GM19023 (cell line): ENCODE results near the gene SBNO2.
"Not testable (repeated sequence)": the region's sequence is repeated elsewhere in the genome, so short reads cannot be mapped to it uniquely, and the experiment has no call there.

Source experiments
- ATAC-seq: cut with Tn5 transposase; IDR thresholded peaks from one replicate; pipeline ENCODE4 v1.9.1; 2021; ENCODE audit warnings: mild to moderate bottlenecking, moderate library complexity; ENCODE audit not compliant: unreplicated experiment

SBNO2 gene

DNA sequence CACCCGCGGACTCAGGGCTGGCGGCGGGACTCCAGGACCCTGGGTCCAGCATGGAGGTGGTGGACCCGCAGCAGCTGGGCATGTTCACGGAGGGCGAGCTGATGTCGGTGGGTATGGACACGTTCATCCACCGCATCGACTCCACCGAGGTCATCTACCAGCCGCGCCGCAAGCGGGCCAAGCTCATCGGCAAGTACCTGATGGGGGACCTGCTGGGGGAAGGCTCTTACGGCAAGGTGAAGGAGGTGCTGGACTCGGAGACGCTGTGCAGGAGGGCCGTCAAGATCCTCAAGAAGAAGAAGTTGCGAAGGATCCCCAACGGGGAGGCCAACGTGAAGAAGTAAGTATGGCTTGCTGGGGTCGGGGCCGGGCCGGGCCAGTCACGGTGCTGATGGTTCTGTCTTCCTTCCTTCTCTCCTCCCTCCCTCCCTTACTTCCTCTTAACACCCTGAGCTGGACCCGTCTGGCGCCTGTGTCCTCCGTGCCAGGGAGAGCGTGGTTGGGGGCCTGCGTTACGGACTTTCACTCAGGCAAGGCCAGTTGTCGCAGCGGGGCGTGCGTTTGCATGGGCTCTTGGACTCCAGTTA is 32.9 kb upstream of the SBNO2 start:
- ATAC-seq, result no peak

- ATAC-seq, result no peak
These were observed 32.2 kb upstream of the SBNO2 start for GRCh38 chr19:1206150-1206863.

DNA sequence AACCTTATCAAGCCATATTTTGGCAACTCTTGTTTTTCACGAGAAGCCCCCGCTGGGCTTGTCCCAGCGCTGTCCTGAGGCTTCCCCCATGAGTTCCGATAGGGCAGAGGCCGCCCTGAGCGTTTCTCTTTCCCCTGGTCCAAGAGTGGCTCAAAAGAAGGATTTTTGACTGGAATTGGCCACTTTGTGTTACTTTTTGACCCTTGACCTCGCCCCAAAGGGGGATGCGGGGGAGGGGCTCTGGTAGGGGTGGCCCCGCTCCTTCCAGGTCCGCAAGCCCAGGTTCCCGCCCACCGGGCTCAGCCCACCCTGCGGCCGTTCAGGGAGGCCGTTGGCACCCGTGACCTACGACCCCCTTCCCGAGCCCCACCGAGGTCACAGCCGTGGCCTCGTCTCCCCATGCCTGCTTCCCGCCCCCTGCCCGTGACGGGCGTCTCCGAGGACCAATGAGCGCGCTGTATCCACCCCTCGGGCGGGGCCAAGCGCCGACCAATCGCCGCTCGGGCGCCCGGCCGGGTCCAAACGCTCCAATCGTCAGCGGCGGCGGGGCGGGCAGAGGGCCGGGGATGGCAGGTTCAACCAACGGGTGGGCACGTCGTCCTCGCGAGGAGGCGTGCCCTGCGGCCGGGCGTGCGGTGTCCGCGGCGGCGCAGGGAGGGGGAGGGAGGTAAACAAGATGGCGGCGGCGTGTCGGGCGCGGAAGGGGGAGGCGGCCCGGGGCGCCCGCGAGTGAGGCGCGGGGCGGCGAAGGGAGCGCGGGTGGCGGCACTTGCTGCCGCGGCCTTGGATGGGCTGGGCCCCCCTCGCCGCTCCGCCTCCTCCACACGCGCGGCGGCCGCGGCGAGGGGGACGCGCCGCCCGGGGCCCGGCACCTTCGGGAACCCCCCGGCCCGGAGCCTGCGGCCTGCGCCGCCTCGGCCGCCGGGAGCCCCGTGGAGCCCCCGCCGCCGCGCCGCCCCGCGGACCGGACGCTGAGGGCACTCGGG is 31.3 kb upstream of the SBNO2 start, which contains the start of gene STK11:
Gene STK11 (plus strand): TSS at position 665 of the 986 bp plus-strand sequence. CDS start 1,136 bp downstream, outside the sequence.
- ATAC-seq, result peak; percentile 93

DNA sequence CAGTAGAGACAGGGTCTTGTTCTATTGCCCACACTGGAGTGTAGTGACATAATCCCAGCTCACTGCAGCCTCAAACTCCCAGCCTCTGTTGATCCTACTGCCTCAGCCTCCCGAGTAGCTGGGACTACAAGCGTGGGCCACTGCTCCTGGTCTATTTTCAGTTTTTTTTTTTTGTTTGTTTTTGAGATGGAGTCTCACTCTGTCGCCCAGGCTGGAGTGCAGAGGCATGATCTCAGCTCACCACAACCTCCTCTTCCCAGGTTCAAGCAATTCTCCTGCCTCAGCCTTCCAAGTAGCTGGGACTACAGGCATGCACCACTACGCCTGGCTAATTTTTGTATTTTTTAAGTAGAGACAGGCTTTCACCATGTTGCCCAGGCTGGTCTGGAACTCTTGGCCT is 26.5 kb upstream of the SBNO2 start:
- not testable (repeated sequence) for ATAC-seq

DNA sequence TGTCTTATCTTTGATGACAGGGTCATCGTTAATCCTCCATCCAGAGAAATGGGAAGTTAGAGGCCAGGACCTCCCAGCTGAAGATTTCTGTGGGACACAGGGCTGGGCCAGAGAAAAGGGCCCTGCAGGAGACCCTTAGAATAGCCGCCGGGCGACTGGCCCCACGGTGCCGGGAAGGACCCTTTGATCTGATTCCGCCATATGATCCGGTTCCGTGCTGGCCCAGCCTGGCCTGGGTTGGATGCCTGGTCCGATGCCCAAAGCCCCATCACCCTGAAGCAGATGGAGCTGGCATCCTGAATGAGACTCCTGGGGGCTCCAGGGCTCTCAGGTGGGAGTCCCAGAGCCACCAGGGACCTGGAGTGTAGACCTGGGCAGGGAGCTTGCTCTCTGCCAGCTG is 25.5 kb upstream of the SBNO2 start:
- no peak for ATAC-seq

DNA sequence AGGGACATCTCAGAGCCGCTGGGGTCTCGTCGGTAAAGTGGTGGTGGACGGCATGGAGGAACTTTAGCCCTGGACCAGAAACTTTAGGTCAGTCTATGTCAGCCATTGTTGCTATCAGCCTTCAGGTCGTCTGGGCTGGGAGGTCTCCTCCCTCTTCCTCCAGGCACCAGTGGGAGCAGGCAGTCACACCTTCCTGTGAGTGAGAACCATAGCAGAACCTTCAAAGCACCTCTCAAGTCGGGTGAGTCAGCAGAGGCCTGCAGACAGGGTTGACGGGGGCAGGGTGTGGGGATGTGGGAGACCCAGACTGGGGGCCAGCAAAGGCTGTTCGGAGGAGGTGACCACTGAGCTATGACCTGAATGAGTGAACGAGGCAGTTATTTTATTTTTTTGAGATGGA is 15.4 kb upstream of the SBNO2 start:
- ATAC-seq, result no peak

DNA sequence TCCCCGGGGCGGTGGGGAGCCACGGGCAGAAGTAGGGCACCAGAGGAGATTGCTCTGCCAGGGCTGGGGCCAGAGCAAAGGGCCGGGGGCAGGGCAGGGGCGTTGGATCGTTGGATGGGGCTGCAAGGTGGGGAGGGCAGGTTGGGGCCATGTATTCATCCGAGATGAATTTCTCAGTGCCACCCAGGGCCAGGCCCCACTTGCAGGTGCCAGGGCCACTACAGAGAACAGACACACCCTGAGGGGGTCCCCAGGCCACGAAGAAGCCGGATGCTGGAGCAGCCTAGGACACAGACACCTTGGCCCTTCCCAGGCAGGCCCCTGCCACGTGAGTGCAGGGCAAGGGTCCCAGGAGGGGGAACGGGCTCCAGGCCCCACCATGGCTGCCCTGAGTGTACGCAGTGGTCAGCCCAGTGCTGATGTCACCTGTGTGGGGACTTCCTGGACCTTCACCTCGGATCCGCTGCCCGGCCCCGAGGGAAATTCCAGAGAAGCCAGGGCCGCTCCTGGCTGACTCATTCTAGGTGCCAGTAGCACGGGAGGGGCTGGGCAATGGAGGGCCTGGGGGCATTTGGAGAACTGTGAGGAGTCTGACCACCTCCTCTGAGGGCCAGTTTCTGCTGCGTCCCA is 9.6 kb upstream of the SBNO2 start:
- ATAC-seq, result no peak

DNA sequence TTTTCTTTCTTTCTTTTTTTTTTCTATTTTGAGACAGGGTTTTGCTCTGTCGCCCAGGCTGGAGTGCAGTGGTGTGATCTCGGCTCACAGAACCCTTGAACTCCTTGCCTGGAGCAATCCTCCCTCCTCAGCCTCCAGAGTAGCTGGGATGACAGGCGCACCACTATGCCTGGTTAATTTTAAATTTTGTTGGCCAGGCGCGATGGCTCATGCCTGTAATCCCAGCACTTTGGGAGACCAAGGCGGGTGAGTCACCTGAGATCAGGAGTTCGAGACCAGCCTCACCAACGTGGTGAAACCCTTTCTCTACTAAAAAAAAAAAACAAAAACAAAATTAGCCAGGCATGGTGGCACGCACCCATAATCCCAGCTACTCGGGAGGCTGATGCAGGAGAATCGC is 8.7 kb upstream of the SBNO2 start:
- no peak for ATAC-seq

GRCh38 chr19:1182068-1182467 is 8.0 kb upstream of the SBNO2 start:
- ATAC-seq, result no peak

GRCh38 chr19:1181606-1182005 is 7.5 kb upstream of the SBNO2 start:
- ATAC-seq, result no peak

GRCh38 chr19:1177322-1178114 is 3.5 kb upstream of the SBNO2 start:
- no peak for ATAC-seq

GRCh38 chr19:1173159-1173844 is 766 bp downstream of the SBNO2 start:
- peak; percentile 8 for ATAC-seq

GRCh38 chr19:1172353-1173158 is 1.5 kb downstream of the SBNO2 start:
- no peak for ATAC-seq

- ATAC-seq, result no peak
These were observed 2.2 kb downstream of the SBNO2 start for GRCh38 chr19:1171755-1172352.

DNA sequence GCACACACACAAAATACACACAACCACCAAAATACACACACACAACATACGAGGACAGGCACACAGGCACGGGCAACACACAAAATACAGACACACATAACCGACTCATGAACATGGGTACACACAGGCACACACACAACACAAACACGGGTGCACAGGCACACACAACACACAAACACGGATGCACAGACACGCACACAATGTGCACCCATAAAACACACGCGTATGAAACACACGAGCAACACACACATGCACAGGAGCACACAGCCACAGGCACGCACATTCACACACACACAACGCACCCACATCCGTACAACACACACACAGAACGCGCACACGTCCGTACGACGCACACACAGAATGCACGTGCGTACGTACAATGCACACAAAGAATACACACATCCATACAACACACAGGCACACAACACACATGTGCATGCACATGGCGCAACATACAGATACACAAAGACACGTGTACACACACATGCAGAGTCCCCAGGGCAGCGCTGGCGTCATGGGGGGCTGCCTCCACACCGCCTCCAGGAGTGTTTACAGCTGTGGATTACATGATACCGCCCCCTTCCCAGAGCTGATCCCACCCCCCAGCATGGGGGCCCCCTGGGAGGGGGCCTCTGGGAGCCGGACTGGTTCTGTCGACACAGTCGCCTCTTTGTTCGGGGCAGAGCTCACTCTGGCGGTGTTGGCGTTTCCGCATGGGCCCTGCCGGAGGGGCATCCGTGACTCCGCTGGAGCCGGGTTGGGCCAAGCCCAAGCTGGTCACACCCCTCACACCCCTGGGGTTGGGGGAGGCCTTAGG is 2.9 kb downstream of the SBNO2 start:
- no peak for ATAC-seq

DNA sequence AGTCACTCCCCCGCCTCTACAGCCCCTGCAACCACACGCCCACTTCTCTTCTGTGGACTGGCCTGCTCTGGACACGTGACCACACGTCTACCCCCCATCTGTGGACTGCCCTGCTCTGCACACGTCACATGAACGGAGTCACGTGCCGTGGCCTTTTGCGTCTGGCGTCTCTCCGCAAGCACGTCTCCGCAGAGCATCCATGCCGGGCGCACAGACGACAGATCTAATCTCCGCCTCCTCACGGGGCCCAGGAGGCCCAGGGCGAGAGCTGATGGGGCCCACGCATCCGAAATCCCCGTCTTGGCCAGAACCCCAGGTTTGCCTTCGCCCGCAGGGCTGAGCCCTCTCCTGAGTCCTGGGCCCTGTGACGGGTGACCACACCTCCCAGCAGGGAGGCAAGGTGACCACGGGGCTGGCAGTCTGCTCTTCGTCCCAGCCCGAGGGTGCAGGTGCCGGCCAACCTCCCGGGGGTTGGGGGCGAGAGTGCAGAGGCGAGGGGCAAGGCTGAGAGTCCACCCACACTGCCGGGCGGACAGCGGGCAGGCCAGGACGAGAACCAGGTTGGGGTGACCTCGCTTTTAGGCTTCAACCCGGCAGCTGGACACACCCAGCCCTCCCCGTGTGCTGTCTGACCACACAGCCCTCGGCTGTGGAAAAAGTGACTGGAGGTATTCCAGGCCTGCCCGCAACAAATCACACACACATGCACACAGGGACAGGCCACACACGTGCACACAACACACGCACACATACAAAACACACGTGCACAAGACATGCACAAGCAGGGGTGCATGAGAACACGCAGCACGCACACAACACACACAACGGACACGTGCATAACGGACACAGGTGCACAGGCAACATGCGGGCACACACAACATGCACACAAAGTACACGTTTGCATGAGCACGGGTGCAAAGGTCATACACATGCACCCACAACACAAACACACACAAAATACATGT is 3.9 kb downstream of the SBNO2 start:
- no peak for ATAC-seq
